Parathyroid adenoma (tissue), 2 donors: ENCODE results near the gene F8.
"Not testable (repeated sequence)": the region's sequence is repeated elsewhere in the genome, so short reads cannot be mapped to it uniquely, and the experiment has no call there.

ENCODE experiments used
- H2AFZ ChIP-seq: fragments of 300-600 bp; sonication (generic); one replicate; pipeline ENCODE4 v1.7.0; 2017; ENCODE audit warnings: antibody characterized with exemption, mild to moderate bottlenecking
- H3K27ac ChIP-seq: fragments of 300-600 bp; sonication (generic); one replicate; pipeline ENCODE4 v1.7.0; 2017
- H3K27me3 ChIP-seq: fragments of 300-600 bp; sonication (generic); one replicate; pipeline ENCODE4 v1.7.0; 2017; ENCODE audit warnings: low read length; ENCODE audit not compliant: control insufficient read depth, insufficient read depth
- H3K36me3 ChIP-seq: fragments of 300-600 bp; sonication (generic); one replicate; pipeline ENCODE4 v1.7.0; 2017; ENCODE audit warnings: low read length; ENCODE audit not compliant: control insufficient read depth, insufficient read depth
- H3K4me1 ChIP-seq: fragments of 300-600 bp; sonication (generic); one replicate; pipeline ENCODE4 v1.7.0; 2017; ENCODE audit warnings: control low read depth
- H3K4me2 ChIP-seq: fragments of 300-600 bp; sonication (generic); one replicate; pipeline ENCODE4 v1.7.0; 2017; ENCODE audit warnings: low read length
- H3K4me3 ChIP-seq: fragments of 300-600 bp; sonication (generic); one replicate; pipeline ENCODE4 v1.7.0; 2017; ENCODE audit warnings: low read depth, low read length
- H3K79me2 ChIP-seq: fragments of 300-600 bp; sonication (generic); one replicate; pipeline ENCODE4 v1.7.0; 2017; ENCODE audit warnings: control low read depth
- H3K9ac ChIP-seq: fragments of 300-600 bp; sonication (generic); one replicate; pipeline ENCODE4 v1.7.0; 2017; ENCODE audit warnings: mild to moderate bottlenecking
- H3K9me3 ChIP-seq: fragments of 300-600 bp; sonication (generic); one replicate; pipeline ENCODE4 v1.7.0; 2017; ENCODE audit warnings: low read length; ENCODE audit not compliant: control insufficient read depth
- CTCF ChIP-seq: fragments of 300-600 bp; sonication (generic); IDR thresholded peaks from one replicate; pipeline ENCODE4 v1.7.0; 2017; ENCODE audit warnings: antibody characterized with exemption, mild to moderate bottlenecking
- donor health status: primary hyperparathyroidism.

F8 gene

GRCh38 chrX:154822029-154822428 is 200.5 kb downstream of the F8 start:
- H3K4me1 ChIP-seq: peaks cover 5% of the 10 kb centered on the region
- H3K9ac ChIP-seq: no peak overlapping the region
- no peak for TF ChIP-seq CTCF

GRCh38 chrX:154821523-154821922 is 201.0 kb downstream of the F8 start:
- H3K9ac ChIP-seq: no peak overlapping the region
- H3K79me2 ChIP-seq: no peaks in the 10 kb centered on the region
- H3K36me3 ChIP-seq: no peaks in the 10 kb centered on the region
- TF ChIP-seq CTCF: no peak
- no peak overlapping the region for H3K4me2 ChIP-seq
- H3K27ac ChIP-seq: no peak overlapping the region
- no peak overlapping the region for H3K4me3 ChIP-seq
- no peak overlapping the region for H2AFZ ChIP-seq
- no peaks in the 10 kb centered on the region for H3K9me3 ChIP-seq
- H3K4me1 ChIP-seq: peaks cover 5% of the 10 kb centered on the region
- H3K27me3 ChIP-seq: no peaks in the 10 kb centered on the region

More at GRCh38 chrX:154822029-154822428, 200.5 kb downstream of the F8 start:
- H3K9me3 ChIP-seq: no peaks in the 10 kb centered on the region
- H2AFZ ChIP-seq: no peak overlapping the region
- no peaks in the 10 kb centered on the region for H3K36me3 ChIP-seq
- H3K4me3 ChIP-seq: no peak overlapping the region
- H3K79me2 ChIP-seq: no peaks in the 10 kb centered on the region
- no peak overlapping the region for H3K27ac ChIP-seq
- H3K4me2 ChIP-seq: no peak overlapping the region
- no peaks in the 10 kb centered on the region for H3K27me3 ChIP-seq

- H3K36me3 ChIP-seq: no peaks in the 10 kb centered on the region
- no peak overlapping the region for H3K4me3 ChIP-seq
- no peak overlapping the region for H3K4me2 ChIP-seq
- H2AFZ ChIP-seq: peak overlapping the region; percentile 83
- H3K27me3 ChIP-seq: no peaks in the 10 kb centered on the region
- H3K9me3 ChIP-seq: no peaks in the 10 kb centered on the region
- H3K79me2 ChIP-seq: no peaks in the 10 kb centered on the region
- H3K27ac ChIP-seq: no peak overlapping the region
- no peak for TF ChIP-seq CTCF
- peaks cover 5% of the 10 kb centered on the region for H3K4me1 ChIP-seq
- H3K9ac ChIP-seq: no peak overlapping the region
Measured at GRCh38 chrX:154819771-154820341, 202.7 kb downstream of the F8 start.

- Histone ChIP-seq H3K4me1 (peaks cover 5% of the 10 kb centered on the region), H3K9ac (no peak overlapping the region), H3K4me3 (no peak overlapping the region), H3K4me2 (no peak overlapping the region), H3K36me3 (no peaks in the 10 kb centered on the region), H3K27me3 (no peaks in the 10 kb centered on the region), H3K9me3 (no peaks in the 10 kb centered on the region), H3K27ac (peak overlapping the region; percentile 26), H3K79me2 (no peaks in the 10 kb centered on the region), H2AFZ (peak overlapping the region; percentile 83)
- no peak for TF ChIP-seq CTCF
Measured at GRCh38 chrX:154818916-154819770, 203.4 kb downstream of the F8 start.

- not testable (repeated sequence) for H3K79me2 ChIP-seq, H3K27ac ChIP-seq, H3K4me2 ChIP-seq, H3K27me3 ChIP-seq, H2AFZ ChIP-seq, H3K4me3 ChIP-seq, H3K4me1 ChIP-seq, H3K36me3 ChIP-seq, H3K9ac ChIP-seq, H3K9me3 ChIP-seq
Measured at GRCh38 chrX:154817048-154817618, 205.4 kb downstream of the F8 start.

GRCh38 chrX:154816326-154816898 is 206.1 kb downstream of the F8 start:
- H3K4me1 ChIP-seq, H3K79me2 ChIP-seq, H3K36me3 ChIP-seq, H3K9me3 ChIP-seq, H3K9ac ChIP-seq, H3K27ac ChIP-seq, H3K4me2 ChIP-seq, H3K4me3 ChIP-seq, H3K27me3 ChIP-seq, H2AFZ ChIP-seq: not testable (repeated sequence)
